ENCODE measurements around the gene TNFRSF14.

DNA sequence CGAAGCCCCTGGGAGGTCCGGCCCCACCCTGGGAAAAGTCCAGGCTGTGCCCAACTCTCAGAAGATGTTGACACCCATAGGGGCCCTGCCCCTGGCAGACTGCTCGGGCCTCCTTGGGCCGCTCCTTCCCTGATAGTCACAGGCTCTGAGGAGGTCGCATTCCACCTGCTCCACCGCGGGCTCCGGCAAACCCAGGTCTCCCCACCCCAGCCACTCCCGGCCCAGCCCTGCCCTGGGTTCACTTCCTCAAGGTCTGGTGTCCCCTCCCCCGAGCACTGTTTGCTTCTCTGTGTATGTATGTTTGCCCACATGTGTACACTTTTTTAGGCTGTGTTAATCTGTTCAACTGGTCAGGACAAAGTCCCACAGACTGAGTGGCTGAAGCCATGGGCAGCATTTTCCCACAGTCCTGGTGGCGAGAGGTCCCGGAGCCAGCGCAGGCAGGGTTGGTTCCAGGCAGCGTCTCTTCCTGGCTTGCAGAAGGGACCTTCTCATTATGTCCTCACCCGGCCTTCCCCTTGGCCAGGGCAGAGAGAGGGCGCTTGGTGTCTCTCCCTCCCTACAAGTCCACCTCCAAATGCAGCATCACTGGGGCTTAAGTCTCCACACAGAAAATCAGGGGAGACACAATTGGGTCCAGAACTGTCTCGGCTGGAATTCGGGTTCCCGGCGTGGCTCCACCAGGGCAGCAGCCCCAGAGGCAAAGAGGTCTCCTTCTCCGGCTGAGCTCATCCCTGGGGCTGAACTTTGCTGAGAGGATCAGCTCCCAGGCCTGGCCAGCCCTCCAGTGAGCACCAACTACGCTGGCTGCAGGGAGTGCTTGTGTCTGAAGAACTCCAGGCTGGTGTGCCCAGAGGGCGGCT is 19.9 kb downstream of the TNFRSF14 start:
- no peak for TF ChIP-seq MYC (IDR thresholded peaks at IDR 0.05; ENCODE audit: borderline replicate concordance, low read length)
- TF ChIP-seq SMC3 (IDR thresholded peaks at IDR 0.05): no peak
- TF ChIP-seq, protein P1, sequence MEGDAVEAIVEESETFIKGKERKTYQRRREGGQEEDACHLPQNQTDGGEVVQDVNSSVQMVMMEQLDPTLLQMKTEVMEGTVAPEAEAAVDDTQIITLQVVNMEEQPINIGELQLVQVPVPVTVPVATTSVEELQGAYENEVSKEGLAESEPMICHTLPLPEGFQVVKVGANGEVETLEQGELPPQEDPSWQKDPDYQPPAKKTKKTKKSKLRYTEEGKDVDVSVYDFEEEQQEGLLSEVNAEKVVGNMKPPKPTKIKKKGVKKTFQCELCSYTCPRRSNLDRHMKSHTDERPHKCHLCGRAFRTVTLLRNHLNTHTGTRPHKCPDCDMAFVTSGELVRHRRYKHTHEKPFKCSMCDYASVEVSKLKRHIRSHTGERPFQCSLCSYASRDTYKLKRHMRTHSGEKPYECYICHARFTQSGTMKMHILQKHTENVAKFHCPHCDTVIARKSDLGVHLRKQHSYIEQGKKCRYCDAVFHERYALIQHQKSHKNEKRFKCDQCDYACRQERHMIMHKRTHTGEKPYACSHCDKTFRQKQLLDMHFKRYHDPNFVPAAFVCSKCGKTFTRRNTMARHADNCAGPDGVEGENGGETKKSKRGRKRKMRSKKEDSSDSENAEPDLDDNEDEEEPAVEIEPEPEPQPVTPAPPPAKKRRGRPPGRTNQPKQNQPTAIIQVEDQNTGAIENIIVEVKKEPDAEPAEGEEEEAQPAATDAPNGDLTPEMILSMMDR (IDR thresholded peaks at IDR 0.05): no peak

Measured in A549 (cell line).